Transverse colon (tissue), 4 donors: Measurements from ENCODE around the gene TMEM74B.

Source experiments
- EP300 ChIP-seq: sonication (generic); formaldehyde crosslinking; IDR thresholded peaks from one replicate; pipeline ENCODE4 v1.6.1; 2017; ENCODE audit warnings: antibody characterized with exemption, low read depth
- POLR2AphosphoS5 ChIP-seq, 3 donors: sonication (generic); formaldehyde crosslinking; IDR thresholded peaks; one replicate each; pipeline ENCODE4 v1.6.1; 2016; ENCODE audit warnings: antibody characterized with exemption in 3 of 3
- TF ChIP-seq, protein P1 (sequence below), 5 experiments: fragments of 200-600 bp in 3 of 5; fragments of 450-650 bp in 2 of 5; sonication (generic) in 3 of 5; IDR thresholded peaks; 1 replicate in 2 of 5; 2 replicates in 3 of 5; pipeline ENCODE4 v1.5.1; 2016 to 2017; ENCODE audit warnings: antibody characterized with exemption in 5 of 5, inconsistent platforms in 3 of 5, mild to moderate bottlenecking in 2 of 5, moderate library complexity in 1 of 5

- TF ChIP-seq, protein P1, sequence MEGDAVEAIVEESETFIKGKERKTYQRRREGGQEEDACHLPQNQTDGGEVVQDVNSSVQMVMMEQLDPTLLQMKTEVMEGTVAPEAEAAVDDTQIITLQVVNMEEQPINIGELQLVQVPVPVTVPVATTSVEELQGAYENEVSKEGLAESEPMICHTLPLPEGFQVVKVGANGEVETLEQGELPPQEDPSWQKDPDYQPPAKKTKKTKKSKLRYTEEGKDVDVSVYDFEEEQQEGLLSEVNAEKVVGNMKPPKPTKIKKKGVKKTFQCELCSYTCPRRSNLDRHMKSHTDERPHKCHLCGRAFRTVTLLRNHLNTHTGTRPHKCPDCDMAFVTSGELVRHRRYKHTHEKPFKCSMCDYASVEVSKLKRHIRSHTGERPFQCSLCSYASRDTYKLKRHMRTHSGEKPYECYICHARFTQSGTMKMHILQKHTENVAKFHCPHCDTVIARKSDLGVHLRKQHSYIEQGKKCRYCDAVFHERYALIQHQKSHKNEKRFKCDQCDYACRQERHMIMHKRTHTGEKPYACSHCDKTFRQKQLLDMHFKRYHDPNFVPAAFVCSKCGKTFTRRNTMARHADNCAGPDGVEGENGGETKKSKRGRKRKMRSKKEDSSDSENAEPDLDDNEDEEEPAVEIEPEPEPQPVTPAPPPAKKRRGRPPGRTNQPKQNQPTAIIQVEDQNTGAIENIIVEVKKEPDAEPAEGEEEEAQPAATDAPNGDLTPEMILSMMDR (IDR thresholded peaks at IDR 0.05), result no peak
- no peak for TF ChIP-seq EP300
- no peak for TF ChIP-seq POLR2AphosphoS5 (IDR thresholded peaks at IDR 0.05)
Observed at GRCh38 chr20:1212023-1212422, 27.2 kb upstream of the TMEM74B start.
